Brain microvascular endothelial cell (primary cell): Measurements from ENCODE around the gene DEF6.

Experiments
- DNase-seq: peaks from one replicate; pipeline ENCODE4 v3.0.0-alpha.2; 2020
- H3K27ac ChIP-seq: fragments of 250-450 bp; sonication (Bioruptor Pico); 2 replicates; pipeline ENCODE4 v1.5.1; 2020; ENCODE audit warnings: mild to moderate bottlenecking, moderate library complexity
- H3K27me3 ChIP-seq: fragments of 250-450 bp; sonication (Bioruptor Pico); replicated peaks from 2 replicates; pipeline ENCODE4 v1.5.1; 2020; ENCODE audit warnings: mild to moderate bottlenecking
- H3K36me3 ChIP-seq: fragments of 250-450 bp; sonication (Bioruptor Pico); replicated peaks from 2 replicates; pipeline ENCODE4 v1.5.1; 2020; ENCODE audit warnings: mild to moderate bottlenecking
- H3K4me3 ChIP-seq: 2 replicates; pipeline ENCODE4 v1.5.1; 2011; ENCODE audit warnings: low read depth, mild to moderate bottlenecking, control low read depth, low read length, moderate library complexity
- CTCF ChIP-seq: IDR thresholded peaks from 2 replicates; pipeline ENCODE4 v1.5.1; 2011; ENCODE audit warnings: low read depth, mild to moderate bottlenecking, moderate library complexity, low read length, control low read depth, inconsistent platforms; ENCODE audit errors: missing control alignments
- in situ Hi-C: cut with HindIII; loops from 2 replicates; pipeline ENCODE4 v1.10.0; 2017; ENCODE audit warnings: low sequenced_read_pairs, low pct_ligation_motif_present

DEF6 gene

GRCh38 chr6:35366204-35366596, 68.6 kb downstream of the DEF6 start:
- Histone ChIP-seq H3K27ac (no peak overlapping the region), H3K36me3 (no peaks in the 10 kb centered on the region), H3K27me3 (no peaks in the 10 kb centered on the region), H3K4me3 (no peak overlapping the region)
- in situ Hi-C loops = no loop called here
- no peak for TF ChIP-seq CTCF
- no peak for DNase-seq

DNA sequence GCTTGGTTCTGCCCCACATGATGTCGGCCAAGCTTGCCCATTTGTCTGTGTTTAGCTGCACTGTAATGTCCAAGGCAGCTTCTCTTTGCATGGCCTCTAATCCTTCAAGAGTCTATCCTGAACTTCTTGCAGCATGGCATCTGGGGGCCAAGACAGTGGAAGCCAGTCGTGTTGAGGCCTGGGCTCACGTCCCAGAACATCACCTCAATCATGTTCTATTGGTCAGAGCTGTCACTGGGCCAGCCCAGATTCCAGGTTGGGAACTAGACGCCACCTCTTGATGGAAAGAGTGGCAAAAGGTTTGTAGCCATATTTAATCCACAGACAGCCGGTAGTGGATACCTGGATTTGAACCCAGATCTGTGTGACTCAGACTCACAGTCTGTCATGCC, 70.0 kb downstream of the DEF6 start:
- in situ Hi-C loops = no loop called here
- Histone ChIP-seq H3K36me3 (no peaks in the 10 kb centered on the region), H3K27me3 (no peaks in the 10 kb centered on the region), H3K4me3 (no peak overlapping the region), H3K27ac (peak overlapping the region; percentile 48)
- no peak for TF ChIP-seq CTCF
- DNase-seq = no peak

DNA sequence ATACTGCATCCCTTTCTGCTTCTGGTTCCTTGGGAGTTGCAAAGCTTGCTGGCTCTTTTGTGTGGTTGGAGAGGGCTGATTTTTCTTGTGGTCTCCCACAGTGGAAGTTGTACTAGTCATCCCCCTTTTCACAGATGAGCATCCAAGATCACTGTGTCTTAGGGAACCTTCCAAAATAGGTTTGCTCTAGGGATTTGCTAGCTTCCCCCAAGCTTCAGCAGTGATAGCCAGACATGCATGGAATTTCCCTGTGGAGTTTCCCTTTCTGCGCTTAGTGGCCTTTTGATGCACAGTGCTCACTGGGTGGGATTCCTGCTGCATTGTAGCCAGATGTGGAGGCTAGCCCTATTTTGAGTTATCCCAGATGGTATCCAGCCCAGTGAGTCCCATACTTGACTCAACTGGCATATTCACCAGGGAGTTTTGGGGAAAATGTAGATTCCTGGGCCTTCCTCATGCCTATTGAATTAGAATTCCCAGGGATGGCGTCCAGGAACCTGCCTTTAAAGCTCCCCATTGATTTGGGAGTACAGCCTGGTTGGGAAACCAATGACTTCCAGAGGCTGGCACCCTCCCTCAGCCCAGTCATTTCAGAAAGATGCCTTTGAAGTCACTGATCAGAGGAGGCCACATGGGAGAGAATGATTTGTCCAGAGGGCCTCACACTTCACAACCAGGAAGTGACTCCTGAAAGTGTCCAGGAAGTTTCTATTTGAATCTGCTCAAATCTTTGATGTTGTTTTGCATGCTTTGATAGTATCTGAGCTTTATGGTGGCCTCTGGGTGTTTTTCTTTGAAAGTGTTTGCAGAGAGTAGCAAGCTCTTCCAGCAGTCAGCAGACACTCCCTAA, 70.6 kb downstream of the DEF6 start:
- H3K4me3 ChIP-seq = no peak overlapping the region
- in situ Hi-C loops = no loop called here
- peak; percentile 51 for DNase-seq
- H3K27me3 ChIP-seq = no peaks in the 10 kb centered on the region
- no peaks in the 10 kb centered on the region for H3K36me3 ChIP-seq
- H3K27ac ChIP-seq = peak overlapping the region; percentile 48
- no peak for TF ChIP-seq CTCF

DNA sequence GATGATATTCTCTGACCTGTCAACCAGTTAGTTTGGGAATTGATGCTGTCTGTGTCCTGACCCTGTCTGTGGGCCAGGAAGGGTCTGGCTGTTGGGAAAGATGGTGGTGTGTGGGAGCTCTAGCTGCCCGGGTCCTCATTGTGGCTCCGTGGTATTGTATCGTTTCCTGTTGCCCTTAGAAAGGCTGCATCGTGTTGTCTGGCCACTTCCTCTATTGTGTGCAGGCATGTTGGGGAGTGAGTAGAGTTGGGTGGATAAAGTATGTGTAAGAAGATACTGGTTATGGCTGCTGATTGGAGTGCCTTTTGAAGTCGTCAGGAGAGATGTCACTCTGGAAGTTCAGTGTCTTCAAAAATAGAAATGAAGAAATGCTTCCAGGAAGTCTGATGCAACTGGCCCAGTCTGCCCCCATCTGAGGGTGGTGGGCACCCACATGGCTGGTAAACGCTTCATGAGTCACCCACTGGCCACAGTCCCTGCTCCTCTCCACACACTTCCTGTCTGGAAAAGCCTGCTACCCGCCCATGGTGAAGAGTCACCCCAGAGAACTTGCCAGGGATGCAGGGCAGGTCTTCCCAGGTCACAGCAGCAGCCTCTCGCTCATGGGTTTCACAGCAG, 72.6 kb downstream of the DEF6 start:
- peak overlapping the region; percentile 88 for H3K27ac ChIP-seq
- TF ChIP-seq CTCF = no peak
- in situ Hi-C loops = no loop called here
- H3K4me3 ChIP-seq = no peak overlapping the region
- no peaks in the 10 kb centered on the region for H3K27me3 ChIP-seq
- DNase-seq = peak; percentile 87
- no peaks in the 10 kb centered on the region for H3K36me3 ChIP-seq

GRCh38 chr6:35370785-35371493, 73.3 kb downstream of the DEF6 start:
- H3K27ac ChIP-seq = peak overlapping the region; percentile 88
- in situ Hi-C loops = no loop called here
- no peaks in the 10 kb centered on the region for H3K27me3 ChIP-seq
- peak; percentile 24 for DNase-seq
- H3K36me3 ChIP-seq = no peaks in the 10 kb centered on the region
- TF ChIP-seq CTCF = no peak
- H3K4me3 ChIP-seq = no peak overlapping the region
